Large intestine (tissue), 3 donors: Measurements from ENCODE around the gene SIVA1. TPM values are rescaled to one million over a fixed set of nuclear protein-coding genes. Genes with fewer than 3 reads are reported as not detected.

Experiments
- DNase-seq, 2 donors: peaks; one replicate each; pipeline versions ENCODE4 v3.0.0 to v3.0.0-alpha.2; 2013
- H3K27ac ChIP-seq: one replicate; pipeline ENCODE4 v1.5.1; 2013; ENCODE audit warnings: low read length
- H3K27me3 ChIP-seq: 2 replicates; pipeline ENCODE4 v1.6.1; 2013; ENCODE audit warnings: low read length; ENCODE audit not compliant: control insufficient read depth, insufficient read depth
- H3K36me3 ChIP-seq: 2 replicates; pipeline ENCODE4 v1.6.1; 2013; ENCODE audit warnings: low read length; ENCODE audit not compliant: control insufficient read depth, insufficient read depth
- H3K4me1 ChIP-seq: one replicate; pipeline ENCODE4 v1.6.1; 2013; ENCODE audit warnings: low read length; ENCODE audit not compliant: control insufficient read depth, insufficient read depth
- H3K4me3 ChIP-seq: one replicate; pipeline ENCODE4 v1.5.1; 2013; ENCODE audit warnings: low read length
- H3K9me3 ChIP-seq: one replicate; pipeline ENCODE4 v1.6.1; 2013; ENCODE audit warnings: mild to moderate bottlenecking, low read depth, low read length, moderate library complexity; ENCODE audit not compliant: control insufficient read depth
- WGBS: methylation state at CpG from one replicate; pipeline ENCODE4 v1.1.5; 2013; ENCODE audit warnings: low lambda C conversion rate; ENCODE audit not compliant: insufficient coverage; 5-methylcytosine and 5-hydroxymethylcytosine counted together
- polyA plus RNA-seq: library from polyadenylated mRNA; unstranded; fragments of 120-200 nt; gene quantifications from one replicate; pipeline ENCODE4 v1.2.1, GENCODE V29; 2013

The SIVA1 gene
- polyA plus RNA-seq, 1 donor, result 86.4 TPM

- no peak overlapping the region for H3K4me3 ChIP-seq
- peaks cover 3% of the 10 kb centered on the region for H3K4me1 ChIP-seq
- DNase-seq, result no peak
- peaks cover 50% of the 10 kb centered on the region for H3K36me3 ChIP-seq
- no peak overlapping the region for H3K27ac ChIP-seq
- H3K27me3 ChIP-seq, result no peaks in the 10 kb centered on the region
- H3K9me3 ChIP-seq, result no peaks in the 10 kb centered on the region
- no CpG with 5 or more reads among the region's 14 CpGs for WGBS
These were observed 33.2 kb downstream of the SIVA1 start for GRCh38 chr14:104786091-104786586.

GRCh38 chr14:104786726-104787675 is 34.1 kb downstream of the SIVA1 start:
- Histone ChIP-seq H3K4me1 (peaks cover 3% of the 10 kb centered on the region), H3K27me3 (no peaks in the 10 kb centered on the region), H3K36me3 (peaks cover 56% of the 10 kb centered on the region), H3K9me3 (no peaks in the 10 kb centered on the region), H3K4me3 (no peak overlapping the region), H3K27ac (no peak overlapping the region)
- no CpG with 5 or more reads among the region's 30 CpGs for WGBS
- no peak for DNase-seq

- no peak for DNase-seq
- no CpG with 5 or more reads among the region's 7 CpGs for WGBS
- H3K4me3 ChIP-seq, result no peak overlapping the region
- peaks cover 3% of the 10 kb centered on the region for H3K4me1 ChIP-seq
- no peaks in the 10 kb centered on the region for H3K27me3 ChIP-seq
- peaks cover 63% of the 10 kb centered on the region for H3K36me3 ChIP-seq
- H3K9me3 ChIP-seq, result no peaks in the 10 kb centered on the region
- no peak overlapping the region for H3K27ac ChIP-seq
These were observed 34.8 kb downstream of the SIVA1 start for GRCh38 chr14:104787736-104788135.

- H3K9me3 ChIP-seq, result no peaks in the 10 kb centered on the region
- H3K27me3 ChIP-seq, result no peaks in the 10 kb centered on the region
- H3K27ac ChIP-seq, result no peak overlapping the region
- peaks cover 3% of the 10 kb centered on the region for H3K4me1 ChIP-seq
- WGBS, result no CpG with 5 or more reads among the region's 14 CpGs
- H3K4me3 ChIP-seq, result no peak overlapping the region
- H3K36me3 ChIP-seq, result peaks cover 67% of the 10 kb centered on the region
- DNase-seq, result no peak
These were observed 35.3 kb downstream of the SIVA1 start for GRCh38 chr14:104788161-104788818.

- WGBS, result no CpG with 5 or more reads among the region's 39 CpGs
- DNase-seq, result no peak
- H3K4me1 ChIP-seq, result peaks cover 11% of the 10 kb centered on the region
- no peaks in the 10 kb centered on the region for H3K9me3 ChIP-seq
- no peak overlapping the region for H3K4me3 ChIP-seq
- no peaks in the 10 kb centered on the region for H3K27me3 ChIP-seq
- peaks cover 70% of the 10 kb centered on the region for H3K36me3 ChIP-seq
- no peak overlapping the region for H3K27ac ChIP-seq
These were observed 36.1 kb downstream of the SIVA1 start for GRCh38 chr14:104788873-104789663.

- Histone ChIP-seq H3K36me3 (peaks cover 62% of the 10 kb centered on the region), H3K27ac (no peak overlapping the region), H3K4me3 (no peak overlapping the region), H3K27me3 (no peaks in the 10 kb centered on the region), H3K4me1 (peaks cover 14% of the 10 kb centered on the region), H3K9me3 (no peaks in the 10 kb centered on the region)
- DNase-seq, result no peak
- WGBS, result no CpG with 5 or more reads among the region's 31 CpGs
These were observed 37.1 kb downstream of the SIVA1 start for GRCh38 chr14:104789752-104790743.

GRCh38 chr14:104791425-104791824 is 38.5 kb downstream of the SIVA1 start:
- Histone ChIP-seq H3K9me3 (no peaks in the 10 kb centered on the region), H3K4me3 (no peak overlapping the region), H3K27me3 (no peaks in the 10 kb centered on the region), H3K27ac (no peak overlapping the region), H3K4me1 (peaks cover 20% of the 10 kb centered on the region), H3K36me3 (peaks cover 59% of the 10 kb centered on the region)
- WGBS, result no CpG with 5 or more reads among the region's 9 CpGs
- no peak for DNase-seq

- H3K36me3 ChIP-seq, result peaks cover 59% of the 10 kb centered on the region
- no peak overlapping the region for H3K27ac ChIP-seq
- WGBS, result no CpG with 5 or more reads among the region's 25 CpGs
- no peaks in the 10 kb centered on the region for H3K27me3 ChIP-seq
- no peak overlapping the region for H3K4me3 ChIP-seq
- DNase-seq, result no peak
- H3K4me1 ChIP-seq, result peaks cover 29% of the 10 kb centered on the region
- no peaks in the 10 kb centered on the region for H3K9me3 ChIP-seq
These were observed 39.3 kb downstream of the SIVA1 start for GRCh38 chr14:104792101-104792884.
